ENCODE measurements around the gene NUF2.

The NUF2 gene

DNA sequence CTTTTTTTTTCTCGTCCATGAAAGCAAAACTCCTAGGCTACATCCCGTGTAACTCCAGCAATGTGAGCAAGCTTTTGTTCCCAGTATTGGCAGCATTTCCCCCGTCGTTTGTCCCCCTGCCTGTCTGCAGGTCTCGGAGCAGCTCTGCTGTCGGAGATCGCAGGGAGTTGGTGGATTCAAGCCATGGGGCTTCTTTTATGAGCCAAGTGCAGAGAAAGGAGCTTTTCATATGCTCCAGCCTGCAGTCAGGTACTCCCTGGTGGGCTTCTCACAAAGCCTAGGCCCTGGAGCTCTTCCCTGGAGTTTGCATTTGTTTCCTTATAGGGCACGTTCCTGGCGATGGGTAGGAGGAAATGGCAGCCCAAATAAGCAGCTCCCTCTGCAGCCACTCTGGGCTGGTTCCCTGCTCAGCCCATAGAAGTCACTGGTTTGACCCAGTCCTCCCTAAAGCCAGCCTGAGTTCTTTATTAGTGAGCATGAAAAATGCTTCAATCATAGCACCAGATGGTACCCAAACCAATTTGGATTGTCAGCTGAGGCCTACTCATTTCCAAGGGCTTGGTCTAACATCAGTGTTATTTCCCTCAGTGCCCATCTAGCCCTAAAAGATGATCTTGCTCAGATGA is 78.3 kb downstream of the NUF2 start:
- TF ChIP-seq, protein P1, sequence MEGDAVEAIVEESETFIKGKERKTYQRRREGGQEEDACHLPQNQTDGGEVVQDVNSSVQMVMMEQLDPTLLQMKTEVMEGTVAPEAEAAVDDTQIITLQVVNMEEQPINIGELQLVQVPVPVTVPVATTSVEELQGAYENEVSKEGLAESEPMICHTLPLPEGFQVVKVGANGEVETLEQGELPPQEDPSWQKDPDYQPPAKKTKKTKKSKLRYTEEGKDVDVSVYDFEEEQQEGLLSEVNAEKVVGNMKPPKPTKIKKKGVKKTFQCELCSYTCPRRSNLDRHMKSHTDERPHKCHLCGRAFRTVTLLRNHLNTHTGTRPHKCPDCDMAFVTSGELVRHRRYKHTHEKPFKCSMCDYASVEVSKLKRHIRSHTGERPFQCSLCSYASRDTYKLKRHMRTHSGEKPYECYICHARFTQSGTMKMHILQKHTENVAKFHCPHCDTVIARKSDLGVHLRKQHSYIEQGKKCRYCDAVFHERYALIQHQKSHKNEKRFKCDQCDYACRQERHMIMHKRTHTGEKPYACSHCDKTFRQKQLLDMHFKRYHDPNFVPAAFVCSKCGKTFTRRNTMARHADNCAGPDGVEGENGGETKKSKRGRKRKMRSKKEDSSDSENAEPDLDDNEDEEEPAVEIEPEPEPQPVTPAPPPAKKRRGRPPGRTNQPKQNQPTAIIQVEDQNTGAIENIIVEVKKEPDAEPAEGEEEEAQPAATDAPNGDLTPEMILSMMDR (IDR thresholded peaks at IDR 0.05), result no peak

DNA sequence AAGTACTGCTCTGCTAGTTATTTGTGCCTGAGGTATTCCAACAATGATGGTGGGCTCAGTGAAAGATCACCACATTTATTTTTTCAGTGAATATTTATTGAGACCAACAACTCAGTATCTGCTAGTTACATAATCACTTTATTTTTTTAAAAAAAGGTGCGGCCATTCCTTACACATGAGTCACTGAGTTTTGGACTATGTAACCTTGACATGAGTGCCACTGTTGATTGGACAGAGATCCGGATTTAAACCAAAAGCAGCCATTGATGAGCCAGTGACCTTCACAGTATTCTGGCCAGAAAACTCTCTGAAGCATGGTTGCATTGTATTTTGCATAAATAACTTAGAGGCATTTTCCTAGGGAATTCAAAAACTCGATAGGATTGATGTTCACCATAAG is 79.5 kb downstream of the NUF2 start:
- TF ChIP-seq, protein P1 (IDR thresholded peaks at IDR 0.05), result no peak

Data from LNCAP (cell line).